Activated CD8-positive, alpha-beta memory T cell treated with anti-CD3 and anti-CD28 coated beads, Interleukin-2, amount 50 U/mL, for 24 hours (primary cell): Measurements from ENCODE around the gene PCDHGA4.
A peak's percentile ranks its signal among the peaks of the same experiment; 100 is the strongest.
"Not testable (repeated sequence)": the region's sequence is repeated elsewhere in the genome, so short reads cannot be mapped to it uniquely, and the experiment has no call there.

ENCODE experiments used
- DNase-seq: peaks from one replicate; pipeline ENCODE4 v3.0.0-alpha.2; 2020; ENCODE audit errors: extremely low read depth

The PCDHGA4 gene

DNA sequence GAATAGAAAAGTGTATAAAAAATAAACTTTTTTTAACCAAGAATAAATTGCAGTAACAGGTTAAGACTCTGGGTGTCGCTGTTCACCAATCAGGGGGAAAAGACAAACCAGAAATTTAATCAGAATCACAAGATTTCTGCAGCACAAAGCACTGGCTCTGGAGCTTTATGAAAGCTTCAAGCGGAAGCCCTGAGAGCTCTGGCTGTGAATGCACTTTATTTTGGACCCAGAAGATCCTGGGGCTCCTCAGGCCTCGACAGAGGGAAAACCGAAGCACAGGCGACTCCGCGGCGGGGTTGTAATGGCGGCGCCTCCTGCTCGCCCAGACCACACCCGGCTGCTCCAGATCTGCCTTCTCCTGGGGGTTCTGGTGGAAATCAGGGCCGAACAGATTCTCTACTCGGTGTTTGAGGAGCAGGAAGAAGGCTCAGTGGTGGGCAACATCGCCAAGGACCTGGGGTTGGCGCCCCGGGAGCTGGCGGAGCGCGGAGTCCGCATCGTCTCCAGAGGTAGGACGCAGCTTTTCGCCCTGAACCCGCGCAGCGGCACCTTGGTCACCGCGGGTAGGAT is at the start of gene PCDHGA4:
PCDHGA4 (plus strand) TSS at position 122 of the 570 bp plus-strand sequence; CDS start at position 209, 87 bp downstream.
- DNase-seq: no peak

DNA sequence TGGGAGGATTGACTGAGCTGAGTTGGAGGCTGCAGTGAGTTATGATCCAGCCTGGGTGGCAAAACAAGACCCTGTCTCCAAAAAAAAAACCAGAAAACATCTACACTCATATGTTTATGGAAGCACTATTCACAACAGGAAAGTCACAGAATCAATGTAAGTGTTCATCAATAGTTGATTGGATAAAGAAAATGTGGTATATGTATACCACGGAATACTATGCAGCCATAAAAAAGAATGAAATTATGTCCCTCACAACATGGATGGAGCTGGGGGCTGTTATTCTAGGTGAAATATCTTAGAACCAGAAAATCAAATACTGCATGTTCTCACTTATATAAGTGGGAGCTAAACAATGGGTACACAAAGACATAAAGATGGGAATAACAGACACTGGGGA is 48.2 kb upstream of the PCDHGA4 start:
- no peak for DNase-seq

DNA sequence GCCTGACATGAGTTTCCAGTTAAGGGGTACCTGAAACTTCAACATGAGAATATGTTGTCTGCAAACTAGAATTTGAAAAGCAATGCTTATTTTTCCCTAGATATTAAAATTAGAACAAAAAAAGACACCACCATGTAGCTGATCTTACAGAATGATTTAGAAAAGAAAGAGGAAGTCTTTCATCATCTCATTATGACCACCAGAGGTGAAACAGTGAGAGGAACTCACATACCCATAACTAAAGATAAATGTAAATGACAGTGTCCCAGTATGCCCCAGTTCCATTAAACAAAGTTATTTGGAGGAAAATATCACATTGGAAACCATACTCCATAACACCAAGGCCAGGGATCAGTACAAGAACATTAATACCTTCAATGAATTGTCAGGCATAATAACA is 41.1 kb upstream of the PCDHGA4 start:
- DNase-seq: no peak

GRCh38 chr5:141316963-141317362 is 37.9 kb upstream of the PCDHGA4 start:
- not testable (repeated sequence) for DNase-seq

DNA sequence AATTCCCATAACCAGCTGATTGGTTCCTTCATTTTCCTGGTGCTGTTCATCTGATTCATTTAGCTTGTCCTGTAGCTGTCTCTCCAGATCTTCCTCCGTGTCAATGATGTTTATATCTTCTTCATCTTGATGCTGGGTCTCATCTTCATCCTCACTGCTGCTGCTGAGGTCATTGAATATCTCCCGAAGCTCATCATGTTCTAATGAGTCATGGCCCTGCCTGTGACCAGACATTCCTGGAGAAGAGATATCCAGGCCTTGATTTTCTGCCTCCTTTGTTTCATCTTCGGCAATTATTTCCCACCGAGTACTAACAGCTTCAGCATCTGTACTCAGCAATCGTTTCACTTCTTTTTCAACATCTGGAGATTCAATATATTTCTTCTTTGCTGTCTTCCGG is 35.6 kb upstream of the PCDHGA4 start:
- no peak for DNase-seq

DNA sequence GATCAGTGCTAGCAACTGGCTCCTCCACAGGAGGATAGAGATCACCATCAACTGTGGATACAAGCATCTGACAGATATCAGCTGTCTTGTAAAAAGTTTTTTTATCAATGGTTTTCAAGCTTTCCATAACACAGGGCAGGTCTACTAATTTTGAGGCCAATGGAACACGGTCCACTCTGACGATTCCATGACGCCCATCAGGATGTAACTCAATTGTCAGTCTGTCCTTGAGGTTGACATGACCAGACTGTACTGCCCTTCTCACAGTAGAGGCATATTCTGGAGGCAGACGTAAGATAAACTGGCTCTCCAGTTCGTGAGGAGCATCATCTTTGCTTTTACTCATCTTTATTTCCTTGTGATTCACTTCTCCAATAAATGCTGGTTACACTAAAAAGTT is 35.1 kb upstream of the PCDHGA4 start:
- no peak for DNase-seq

DNA sequence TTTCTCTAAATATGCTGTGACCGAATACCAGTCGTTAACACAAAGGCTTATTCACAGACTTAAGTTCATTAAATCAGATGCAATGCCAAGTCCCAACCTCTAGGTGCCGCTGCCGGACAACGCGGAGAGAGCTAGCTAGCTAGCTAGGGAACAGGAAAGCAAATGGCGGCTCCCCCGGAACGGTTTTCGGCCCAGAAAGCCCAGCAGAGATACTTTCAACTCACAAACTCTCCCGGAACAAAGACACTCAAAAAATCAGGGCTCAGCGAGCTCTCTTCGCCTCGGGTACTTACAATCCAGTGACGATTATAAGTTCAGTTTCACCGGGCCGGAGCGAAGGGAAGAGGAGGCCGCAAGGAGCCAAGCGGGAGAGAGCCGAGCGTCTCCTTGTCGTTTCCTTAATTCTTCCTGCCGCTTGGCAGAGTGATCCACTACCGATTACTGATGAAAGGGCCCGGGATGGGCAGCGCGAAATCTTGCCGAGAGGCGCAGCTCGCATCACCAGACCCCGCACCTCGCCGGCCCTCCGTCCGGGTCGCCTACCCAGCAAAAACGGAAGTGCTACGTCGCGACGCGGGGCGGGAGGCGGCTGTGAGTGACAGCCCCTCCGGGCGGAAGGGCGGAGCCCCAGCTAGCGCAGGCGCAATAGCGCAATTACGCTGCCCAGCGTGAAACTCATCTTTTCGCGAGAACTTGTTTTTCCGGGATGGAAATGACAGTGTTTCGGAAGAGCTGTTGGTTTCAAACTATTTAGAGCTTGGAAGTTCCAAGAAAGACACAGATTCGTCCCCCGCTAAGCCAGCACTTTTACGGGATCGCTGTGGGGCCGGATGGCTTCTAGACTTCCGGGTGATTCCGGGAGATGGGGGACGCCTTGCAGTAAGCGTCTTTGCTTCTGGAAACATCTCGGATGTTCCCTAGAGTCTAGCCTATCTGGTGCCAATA is 34.3 kb upstream of the PCDHGA4 start, which contains the start of gene TAF7:
TAF7 (minus strand) TSS at position 560 of the 945 bp plus-strand sequence. CDS start 740 bp downstream, outside the sequence.
- DNase-seq: peak; percentile 79

- DNase-seq: no peak
Observed at GRCh38 chr5:141322261-141322660, 32.6 kb upstream of the PCDHGA4 start.

DNA sequence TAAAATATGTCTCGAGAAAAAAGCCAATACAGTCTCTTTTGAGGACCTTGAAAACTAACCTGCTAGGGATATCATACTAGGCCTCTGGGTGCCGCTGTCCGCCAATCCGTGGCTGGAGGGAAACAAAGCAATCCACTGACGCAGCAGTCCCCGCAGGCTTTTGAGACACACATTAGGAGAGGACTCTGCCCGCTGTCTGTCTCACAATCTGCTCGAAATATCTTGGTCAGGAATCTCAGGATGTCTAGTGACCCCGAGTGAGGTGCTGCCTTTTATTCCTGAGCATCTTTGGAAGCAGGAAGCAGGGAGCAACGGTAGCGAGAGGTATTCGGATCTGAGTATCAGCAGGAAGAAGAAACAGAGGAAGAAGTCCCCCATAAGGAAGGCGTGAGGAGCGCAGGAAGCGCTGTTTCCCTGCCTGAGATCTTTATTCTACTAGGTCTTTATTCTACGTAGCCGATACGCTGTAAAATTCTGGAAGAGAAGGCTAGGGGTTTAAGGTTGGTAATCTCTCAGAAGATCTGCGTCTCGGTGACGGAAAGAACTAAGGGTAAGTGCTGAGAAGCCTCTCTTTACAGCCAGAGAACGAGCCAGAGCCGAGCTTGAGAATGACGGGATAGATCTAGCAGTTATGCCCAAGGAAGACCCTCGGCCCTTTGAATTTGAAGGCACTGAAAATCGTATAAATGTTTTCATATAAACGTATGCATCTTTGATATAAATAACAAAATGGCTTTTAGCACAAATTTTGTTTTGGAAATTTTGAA is 28.6 kb upstream of the PCDHGA4 start:
- no peak for DNase-seq

DNA sequence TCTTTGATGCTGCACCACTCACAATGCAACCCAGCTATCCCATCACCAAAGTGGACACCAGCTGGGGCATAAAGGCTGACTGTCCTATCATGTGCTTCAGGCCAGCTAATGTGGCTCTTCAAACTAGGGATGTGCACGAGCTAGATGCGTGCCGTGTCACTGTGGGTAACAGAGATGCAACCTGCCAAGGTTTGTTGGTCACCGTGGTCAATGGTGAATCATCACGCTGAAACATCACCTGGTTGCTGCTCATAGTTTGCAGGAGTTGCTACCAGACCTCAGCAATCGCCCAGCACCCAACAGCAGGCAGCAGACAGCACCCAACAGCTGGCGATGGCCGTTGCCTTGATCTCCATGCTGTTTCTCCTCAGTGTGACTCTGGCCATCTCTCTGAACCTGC is 26.6 kb upstream of the PCDHGA4 start:
- DNase-seq: no peak

GRCh38 chr5:141330299-141331080 is 24.3 kb upstream of the PCDHGA4 start, which contains the start of gene PCDHGA1:
Gene PCDHGA1, plus strand, starts transcription at chr5:141330514.
- no peak for DNase-seq

DNA sequence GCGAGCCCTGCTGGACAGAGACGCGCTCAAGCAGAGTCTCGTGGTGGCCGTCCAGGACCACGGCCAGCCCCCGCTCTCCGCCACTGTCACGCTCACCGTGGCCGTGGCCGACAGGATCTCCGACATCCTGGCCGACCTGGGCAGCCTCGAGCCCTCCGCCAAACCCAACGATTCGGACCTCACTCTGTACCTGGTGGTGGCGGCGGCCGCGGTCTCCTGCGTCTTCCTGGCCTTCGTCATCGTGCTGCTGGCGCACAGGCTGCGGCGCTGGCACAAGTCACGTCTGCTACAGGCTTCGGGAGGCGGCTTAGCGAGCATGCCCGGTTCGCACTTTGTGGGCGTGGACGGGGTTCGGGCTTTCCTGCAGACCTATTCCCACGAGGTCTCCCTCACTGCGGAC is 22.2 kb upstream of the PCDHGA4 start:
- DNase-seq: not testable (repeated sequence)

GRCh38 chr5:141338538-141339306 is 16.1 kb upstream of the PCDHGA4 start, which contains the start of gene PCDHGA2:
Gene PCDHGA2, plus strand, starts transcription at chr5:141338760.
- DNase-seq: no peak

- DNase-seq: not testable (repeated sequence)
Observed at GRCh38 chr5:141340781-141341354, 14.0 kb upstream of the PCDHGA4 start.

- no peak for DNase-seq
Observed at GRCh38 chr5:141342773-141343172, 12.0 kb upstream of the PCDHGA4 start.

GRCh38 chr5:141343242-141343952 is 11.4 kb upstream of the PCDHGA4 start, which contains the start of gene PCDHGA3:
Gene PCDHGA3, plus strand, starts transcription at chr5:141343829. Its CDS starts 205 bp downstream, at chr5:141344034.
- DNase-seq: no peak

DNA sequence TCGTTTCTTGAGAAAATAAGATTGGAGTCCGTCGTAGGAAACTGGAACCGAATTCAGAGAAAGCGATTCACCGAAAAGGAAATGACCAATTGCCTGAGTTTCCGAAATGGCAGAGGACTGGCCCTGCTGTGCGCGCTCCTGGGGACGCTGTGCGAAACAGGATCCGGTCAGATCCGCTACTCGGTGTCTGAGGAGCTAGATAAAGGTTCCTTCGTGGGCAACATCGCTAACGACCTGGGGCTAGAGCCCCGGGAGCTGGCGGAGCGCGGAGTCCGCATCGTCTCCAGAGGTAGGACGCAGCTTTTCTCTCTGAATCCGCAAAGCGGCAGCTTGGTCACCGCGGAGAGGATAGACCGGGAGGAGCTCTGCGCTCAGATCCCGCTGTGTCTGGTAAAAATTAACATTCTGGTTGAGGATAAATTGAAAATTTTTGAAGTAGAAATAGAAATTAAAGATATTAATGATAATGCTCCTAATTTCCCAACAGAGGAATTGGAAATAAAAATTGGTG is 10.8 kb upstream of the PCDHGA4 start:
- no peak for DNase-seq

DNA sequence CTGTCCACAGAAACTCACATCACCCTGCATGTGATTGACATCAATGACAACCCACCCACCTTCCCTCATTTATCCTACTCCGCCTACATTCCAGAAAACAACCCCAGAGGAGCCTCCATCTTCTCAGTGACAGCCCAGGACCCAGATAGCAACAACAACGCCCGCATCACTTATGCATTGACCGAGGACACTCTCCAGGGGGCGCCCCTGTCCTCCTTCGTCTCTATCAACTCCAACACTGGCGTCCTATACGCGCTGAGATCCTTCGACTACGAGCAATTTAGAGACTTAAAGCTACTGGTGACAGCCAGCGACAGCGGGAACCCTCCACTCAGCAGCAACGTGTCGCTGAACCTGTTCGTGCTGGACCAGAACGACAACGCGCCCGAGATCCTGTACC is 9.5 kb upstream of the PCDHGA4 start:
- DNase-seq: no peak

DNA sequence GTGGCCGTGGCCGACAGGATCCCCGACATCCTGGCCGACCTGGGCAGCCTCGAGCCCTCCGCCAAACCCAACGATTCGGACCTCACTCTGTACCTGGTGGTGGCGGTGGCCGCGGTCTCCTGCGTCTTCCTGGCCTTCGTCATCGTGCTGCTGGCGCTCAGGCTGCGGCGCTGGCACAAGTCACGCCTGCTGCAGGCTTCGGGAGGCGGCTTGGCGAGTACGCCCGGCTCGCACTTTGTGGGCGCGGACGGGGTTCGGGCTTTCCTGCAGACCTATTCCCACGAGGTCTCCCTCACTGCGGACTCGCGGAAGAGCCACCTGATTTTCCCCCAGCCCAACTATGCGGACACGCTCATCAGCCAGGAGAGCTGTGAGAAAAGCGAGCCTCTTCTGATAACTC is 8.8 kb upstream of the PCDHGA4 start:
- DNase-seq: not testable (repeated sequence)
